T-cell (primary cell): ENCODE data around the gene PIK3AP1. TPM values are rescaled to one million over a fixed set of nuclear protein-coding genes. Genes with fewer than 3 reads are reported as not detected.

ENCODE experiments used
- ATAC-seq, 4 experiments: fragments of 200-7000 bp in 3 of 4; fragments of 150-1000 bp in 1 of 4; cut with Tn5 transposase; replicated peaks in 1 of 4; 1 replicate in 3 of 4; 2 replicates in 1 of 4; pipeline ENCODE4 v1.10.0; 2021; ENCODE audit warnings: moderate library complexity in 3 of 4, mild to moderate bottlenecking in 2 of 4, moderate number of reproducible peaks in 1 of 4
- CTCF ChIA-PET, 2 donors: fragments of 300-600 bp; sonication (Branson Sonifier 250); formaldehyde crosslinking; loops; one replicate each; lab custom pipeline; 2022; ENCODE audit warnings: antibody characterized with exemption in 2 of 2; lab: Charles Lee
- POLR2A ChIA-PET, 2 donors: fragments of 300-600 bp; sonication (Branson Sonifier 250); formaldehyde crosslinking; loops; one replicate each; lab custom pipeline; 2022; ENCODE audit warnings: antibody characterized with exemption in 2 of 2; lab: Charles Lee
- DNase-seq, 35 experiments: peaks; one replicate each; pipeline versions ENCODE4 v3.0.0 to v3.0.0-alpha.2; 2013 to 2023
- H3K27ac ChIP-seq: one replicate; pipeline ENCODE4 v1.5.1; 2013; ENCODE audit warnings: low read length
- H3K27me3 ChIP-seq, 2 experiments: replicated peaks in 1 of 2; 1 replicate in 1 of 2; 2 replicates in 1 of 2; pipeline versions ENCODE4 v1.6.1 to v1.7.0; 2013; ENCODE audit warnings: low read length in 1 of 2, mixed read lengths in 1 of 2; ENCODE audit not compliant: control insufficient read depth in 2 of 2, insufficient read depth in 2 of 2; ENCODE audit errors: extremely low read depth in 1 of 2
- H3K36me3 ChIP-seq, 2 donors: 1 replicate in 1 of 2; 2 replicates in 1 of 2; pipeline versions ENCODE4 v1.6.1 to v1.7.0; 2013; ENCODE audit warnings: low read length in 1 of 2; ENCODE audit not compliant: control insufficient read depth in 2 of 2, insufficient read depth in 1 of 2; ENCODE audit errors: extremely low read depth in 1 of 2
- H3K4me1 ChIP-seq, 2 experiments: 1 replicate in 1 of 2; 2 replicates in 1 of 2; pipeline versions ENCODE4 v1.6.1 to v1.7.0; 2013; ENCODE audit warnings: low read length in 2 of 2, mixed read lengths in 1 of 2; ENCODE audit not compliant: insufficient read depth in 2 of 2, control insufficient read depth in 1 of 2; ENCODE audit errors: extremely low read depth in 1 of 2
- H3K4me3 ChIP-seq, 2 donors: 1 replicate in 1 of 2; 2 replicates in 1 of 2; pipeline versions ENCODE4 v1.5.1 to v1.7.0; 2013; ENCODE audit warnings: mild to moderate bottlenecking in 2 of 2, low read length in 1 of 2, moderate library complexity in 1 of 2; ENCODE audit not compliant: control insufficient read depth in 1 of 2; ENCODE audit errors: extremely low read depth in 1 of 2
- H3K9me3 ChIP-seq: 2 replicates; pipeline ENCODE4 v1.7.0; 2013
- H3K27ac Mint-ChIP-seq, 2 donors: one replicate each; pipeline ENCODE4 v1.8.0; 2020 to 2021; ENCODE audit warnings: mild to moderate bottlenecking in 2 of 2, mixed read lengths in 2 of 2
- H3K27me3 Mint-ChIP-seq, 2 donors: one replicate each; pipeline ENCODE4 v1.8.0; 2021 to 2022; ENCODE audit warnings: mixed read lengths in 2 of 2
- H3K36me3 Mint-ChIP-seq: one replicate; pipeline ENCODE4 v1.8.0; 2021; ENCODE audit warnings: mixed read lengths
- H3K4me1 Mint-ChIP-seq, 3 donors: one replicate each; pipeline ENCODE4 v1.8.0; 2020 to 2022; ENCODE audit warnings: mixed read lengths in 3 of 3, mild to moderate bottlenecking in 1 of 3
- H3K4me3 Mint-ChIP-seq, 3 donors: one replicate each; pipeline ENCODE4 v1.8.0; 2020 to 2022; ENCODE audit warnings: mild to moderate bottlenecking in 3 of 3, mixed read lengths in 3 of 3, moderate library complexity in 3 of 3
- H3K9me3 Mint-ChIP-seq, 3 donors: one replicate each; pipeline ENCODE4 v1.8.0; 2020 to 2022; ENCODE audit warnings: mixed read lengths in 3 of 3
- WGBS: methylation state at CpG from one replicate; pipeline ENCODE4 v1.1.5; 2013; ENCODE audit warnings: missing lambda C conversion rate; ENCODE audit not compliant: insufficient coverage; 5-methylcytosine and 5-hydroxymethylcytosine counted together
- total RNA-seq, 35 experiments: library from RNA in 6 of 35; stranded (reverse) in 6 of 35; fragments of 120-200 nt in 1 of 35; gene quantifications; one replicate each; pipeline versions ENCODE4 v1.2.1 to v1.2.4 and lab custom pipeline; 2013 to 2026

PIK3AP1 gene
- total RNA-seq, 5 donors from 2014 or later (not counting 1 experiment from before 2014, with no cell fraction given): 4.9 to 9.5 (median 7.9) TPM

GRCh38 chr10:96614515-96614914 lies 105.8 kb downstream of the PIK3AP1 start:
- POLR2A ChIA-PET: no interaction called here
- CTCF ChIA-PET: no interaction called here

GRCh38 chr10:96613576-96613975 lies 106.7 kb downstream of the PIK3AP1 start:
- no peak overlapping the region for H3K4me3 Mint-ChIP-seq
- peaks cover 0 to 15% of the 10 kb centered on the region in 2 donors for H3K36me3 ChIP-seq
- POLR2A ChIA-PET: no interaction called here

More at GRCh38 chr10:96614515-96614914, 105.8 kb downstream of the PIK3AP1 start:
- Mint-ChIP-seq H3K4me1 (peaks cover 11 to 15% (median 12%) of the 10 kb centered on the region in 3 donors), H3K27me3 (no peaks in the 10 kb centered on the region), H3K27ac (no peak overlapping the region), H3K4me3 (no peak overlapping the region), H3K9me3 (no peaks in the 10 kb centered on the region), H3K36me3 (no peaks in the 10 kb centered on the region)
- peaks cover 0 to 16% of the 10 kb centered on the region in 2 experiments for H3K4me1 ChIP-seq
- WGBS: no CpG with 5 or more reads among the region's 2 CpGs
- ATAC-seq (no peak), DNase-seq (no peak)
- peaks cover 0 to 15% of the 10 kb centered on the region in 2 donors for H3K36me3 ChIP-seq
- no peak overlapping the region for H3K4me3 ChIP-seq
- H3K27me3 ChIP-seq: no peaks in the 10 kb centered on the region
- H3K27ac ChIP-seq: no peak overlapping the region
- no peaks in the 10 kb centered on the region for H3K9me3 ChIP-seq

GRCh38 chr10:96612055-96612830 lies 108.1 kb downstream of the PIK3AP1 start:
- H3K4me1 Mint-ChIP-seq: peaks cover 11 to 15% (median 12%) of the 10 kb centered on the region in 3 donors
- no peaks in the 10 kb centered on the region for H3K36me3 Mint-ChIP-seq
- Histone ChIP-seq H3K27me3 (no peaks in the 10 kb centered on the region), H3K27ac (no peak overlapping the region), H3K4me3 (no peak overlapping the region), H3K36me3 (peaks cover 0 to 15% of the 10 kb centered on the region in 2 donors), H3K4me1 (peaks cover 0 to 16% of the 10 kb centered on the region in 2 experiments), H3K9me3 (no peaks in the 10 kb centered on the region)
- no peak overlapping the region for H3K4me3 Mint-ChIP-seq
- no peak overlapping the region for H3K27ac Mint-ChIP-seq
- no peaks in the 10 kb centered on the region for H3K9me3 Mint-ChIP-seq
- ChIA-PET CTCF (no interaction called here), POLR2A (interaction anchor here in 1 of 2 donors (0.7 kb wide), 1 partner anchor 738 kb away, joined by 3 read pairs; no protein-coding TSS in a partner anchor)
- ATAC-seq (no peak), DNase-seq (no peak)
- no CpG with 5 or more reads among the region's 8 CpGs for WGBS
- no peaks in the 10 kb centered on the region for H3K27me3 Mint-ChIP-seq

More at GRCh38 chr10:96613576-96613975, 106.7 kb downstream of the PIK3AP1 start:
- no peaks in the 10 kb centered on the region for H3K27me3 Mint-ChIP-seq
- H3K36me3 Mint-ChIP-seq: no peaks in the 10 kb centered on the region
- Histone ChIP-seq H3K27me3 (no peaks in the 10 kb centered on the region), H3K9me3 (no peaks in the 10 kb centered on the region), H3K27ac (no peak overlapping the region), H3K4me3 (no peak overlapping the region), H3K4me1 (peaks cover 0 to 16% of the 10 kb centered on the region in 2 experiments)
- no peak for DNase-seq
- 83% methylated on average over 1 of the region's 3 CpGs for WGBS
- peaks cover 11 to 15% (median 12%) of the 10 kb centered on the region in 3 donors for H3K4me1 Mint-ChIP-seq
- CTCF ChIA-PET: no interaction called here
- no peaks in the 10 kb centered on the region for H3K9me3 Mint-ChIP-seq
- H3K27ac Mint-ChIP-seq: no peak overlapping the region
- ATAC-seq: no peak

GRCh38 chr10:96610817-96611216 lies 109.5 kb downstream of the PIK3AP1 start:
- H3K4me3 Mint-ChIP-seq: no peak overlapping the region
- peak in 3 of 4 experiments; percentile 52 to 83 (median 60) for ATAC-seq
- WGBS: 90% methylated on average over 2 of the region's 6 CpGs
- H3K27me3 Mint-ChIP-seq: no peaks in the 10 kb centered on the region
- H3K36me3 Mint-ChIP-seq: no peaks in the 10 kb centered on the region
- H3K27ac ChIP-seq: peak overlapping the region; percentile 41
- no peak overlapping the region for H3K4me3 ChIP-seq
- DNase-seq: peak in 3 of 35 experiments; percentile 1 to 11 (median 10)
- ChIA-PET CTCF (no interaction called here), POLR2A (no interaction called here)
- peaks cover 0 to 16% of the 10 kb centered on the region in 2 experiments for H3K4me1 ChIP-seq
- no peaks in the 10 kb centered on the region for H3K27me3 ChIP-seq
- peaks cover 11 to 15% (median 12%) of the 10 kb centered on the region in 3 donors for H3K4me1 Mint-ChIP-seq
- no peak overlapping the region for H3K27ac Mint-ChIP-seq
- H3K9me3 ChIP-seq: no peaks in the 10 kb centered on the region
- no peaks in the 10 kb centered on the region for H3K9me3 Mint-ChIP-seq
- H3K36me3 ChIP-seq: peaks cover 0 to 7% of the 10 kb centered on the region in 2 donors

- 92% methylated on average over 2 of the region's 7 CpGs for WGBS
Measured at GRCh38 chr10:96609510-96609909, 110.8 kb downstream of the PIK3AP1 start.

GRCh38 chr10:96608805-96609204 lies 111.5 kb downstream of the PIK3AP1 start:
- Histone ChIP-seq H3K4me1 (peaks cover 0 to 16% of the 10 kb centered on the region in 2 experiments), H3K27me3 (no peaks in the 10 kb centered on the region), H3K27ac (no peak overlapping the region), H3K4me3 (no peak overlapping the region), H3K36me3 (peaks cover 0 to 1% of the 10 kb centered on the region in 2 donors), H3K9me3 (no peaks in the 10 kb centered on the region)
- Mint-ChIP-seq H3K9me3 (no peaks in the 10 kb centered on the region), H3K27ac (no peak overlapping the region), H3K36me3 (no peaks in the 10 kb centered on the region), H3K4me1 (peaks cover 11 to 15% (median 12%) of the 10 kb centered on the region in 3 donors), H3K4me3 (no peak overlapping the region), H3K27me3 (no peaks in the 10 kb centered on the region)
- no peak for ATAC-seq
- no CpG with 5 or more reads among the region's 5 CpGs for WGBS
- no peak for DNase-seq
- ChIA-PET CTCF (no interaction called here), POLR2A (no interaction called here)

More at GRCh38 chr10:96609510-96609909, 110.8 kb downstream of the PIK3AP1 start:
- H3K4me1 Mint-ChIP-seq: peaks cover 11 to 15% (median 12%) of the 10 kb centered on the region in 3 donors
- H3K9me3 Mint-ChIP-seq: no peaks in the 10 kb centered on the region
- H3K27ac Mint-ChIP-seq: no peak overlapping the region
- DNase-seq: no peak
- Histone ChIP-seq H3K4me1 (peaks cover 0 to 16% of the 10 kb centered on the region in 2 experiments), H3K4me3 (no peak overlapping the region), H3K27me3 (no peaks in the 10 kb centered on the region), H3K36me3 (peaks cover 0 to 2% of the 10 kb centered on the region in 2 donors), H3K27ac (no peak overlapping the region), H3K9me3 (no peaks in the 10 kb centered on the region)
- ChIA-PET POLR2A (no interaction called here), CTCF (no interaction called here)
- H3K27me3 Mint-ChIP-seq: no peaks in the 10 kb centered on the region
- H3K4me3 Mint-ChIP-seq: no peak overlapping the region
- ATAC-seq: no peak
- H3K36me3 Mint-ChIP-seq: no peaks in the 10 kb centered on the region
